ENCODE measurements around the gene LGR6.

Gene LGR6

DNA sequence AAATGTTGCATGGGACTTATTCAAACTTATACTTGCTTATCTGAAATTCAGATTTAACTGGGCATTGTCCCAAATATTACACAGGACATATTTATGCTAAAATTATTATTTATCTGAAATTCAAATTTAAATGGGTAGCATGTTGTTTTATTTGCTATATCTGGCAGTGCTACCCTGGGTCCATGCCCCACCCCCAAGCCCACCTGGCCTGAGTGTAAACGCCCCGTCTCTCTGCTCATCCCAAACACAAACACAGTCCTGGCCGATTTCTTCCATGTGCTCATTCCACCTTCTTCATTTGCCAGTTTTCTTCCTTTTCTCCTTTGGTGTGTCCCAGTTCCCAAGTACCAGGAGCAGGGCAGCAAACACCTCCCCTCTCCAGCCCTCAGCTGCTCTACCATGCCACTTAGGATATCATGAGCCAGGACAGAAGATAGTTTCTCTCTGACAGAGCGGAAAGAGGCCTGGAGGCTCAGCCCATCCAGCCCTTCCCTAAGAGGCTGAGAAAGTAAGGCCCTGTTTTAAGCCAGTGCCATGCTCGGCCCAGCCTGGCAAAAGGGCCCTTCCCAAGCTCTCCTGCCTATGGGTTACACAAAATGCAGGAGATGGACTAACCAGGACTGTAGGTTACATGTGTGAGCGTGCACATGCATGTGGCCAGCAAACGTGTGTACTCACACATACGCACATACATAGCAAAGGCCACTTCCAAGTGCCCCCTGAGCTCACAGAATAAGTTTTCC, 78.7 kb downstream of the LGR6 start:
- Histone ChIP-seq H3K9me3 (ENCODE audit: insufficient read depth, low read depth, low read length) (peaks cover 4% of the 10 kb centered on the region), H3K4me3 (ENCODE audit: low read depth, low read length) (no peak overlapping the region), H2BK5ac (ENCODE audit: low read depth, low read length, poor library complexity) (no peak overlapping the region), H3K23ac (ENCODE audit: low read length) (no peak overlapping the region), H3K4ac (ENCODE audit: low read depth, low read length) (no peak overlapping the region), H3K4me2 (ENCODE audit: low read length) (no peak overlapping the region), H3K27me3 (ENCODE audit: insufficient read depth, low read length) (peaks cover 2% of the 10 kb centered on the region), H4K12ac (ENCODE audit: low read depth, low read length) (no peak overlapping the region), H4K91ac (ENCODE audit: low read depth, low read length) (no peak overlapping the region), H3K36me3 (ENCODE audit: control insufficient read depth in 1 of 2, insufficient read depth in 2 of 2, low read length in 2 of 2) (no peaks in the 10 kb centered on the region), H2BK120ac (ENCODE audit: insufficient read depth, low read length, poor library complexity) (no peak overlapping the region), H4K8ac (ENCODE audit: low read depth, low read length) (no peak overlapping the region), H3K4me1 (ENCODE audit: control insufficient read depth in 1 of 2, insufficient read depth in 2 of 2, low read length in 2 of 2) (no peaks in the 10 kb centered on the region), H3K79me1 (ENCODE audit: low read length) (no peaks in the 10 kb centered on the region), H3K79me2 (ENCODE audit: control insufficient read depth, insufficient read depth, low read length, poor library complexity) (no peaks in the 10 kb centered on the region), H3K18ac (ENCODE audit: low read length) (no peak overlapping the region), H2AK5ac (ENCODE audit: low read length) (no peak overlapping the region), H3K27ac (ENCODE audit: low read depth, low read length) (no peak overlapping the region), H2AFZ (ENCODE audit: insufficient read depth, low read length, poor library complexity) (no peak overlapping the region), H3K14ac (ENCODE audit: low read length) (no peak overlapping the region), H3K9ac (ENCODE audit: low read length) (no peak overlapping the region), H2BK12ac (ENCODE audit: low read length) (no peak overlapping the region)
- DNase-seq = no peak
- no CpG with 5 or more reads among the region's 8 CpGs for WGBS (ENCODE audit: extremely low coverage, insufficient coverage, insufficient read length)

DNA sequence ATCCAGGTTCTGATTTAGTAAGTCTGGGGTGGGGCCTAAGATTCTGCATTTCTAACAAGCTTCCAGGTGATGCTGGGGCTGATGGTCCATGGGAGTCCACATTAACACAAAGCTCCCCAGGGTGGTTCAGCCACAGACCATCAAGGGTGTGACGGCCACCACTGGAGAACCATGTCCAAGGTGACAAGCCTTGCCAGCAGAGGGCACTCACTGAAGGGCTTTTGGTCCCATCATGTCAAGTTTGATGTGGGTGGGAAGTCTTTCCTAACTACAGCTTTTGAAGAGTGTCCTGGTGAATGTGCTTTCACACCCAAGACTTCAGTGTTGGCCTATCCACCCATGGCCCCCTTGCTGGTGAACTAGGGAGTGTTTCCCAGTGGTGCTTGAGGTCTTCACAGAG, 81.0 kb downstream of the LGR6 start:
- Histone ChIP-seq H3K27ac (ENCODE audit: low read depth, low read length) (no peak overlapping the region), H3K4me2 (ENCODE audit: low read length) (no peak overlapping the region), H3K14ac (ENCODE audit: low read length) (no peak overlapping the region), H2BK120ac (ENCODE audit: insufficient read depth, low read length, poor library complexity) (no peak overlapping the region), H3K79me2 (ENCODE audit: control insufficient read depth, insufficient read depth, low read length, poor library complexity) (no peaks in the 10 kb centered on the region), H3K4me1 (ENCODE audit: control insufficient read depth in 1 of 2, insufficient read depth in 2 of 2, low read length in 2 of 2) (no peaks in the 10 kb centered on the region), H3K23ac (ENCODE audit: low read length) (no peak overlapping the region), H2BK12ac (ENCODE audit: low read length) (no peak overlapping the region), H4K91ac (ENCODE audit: low read depth, low read length) (no peak overlapping the region), H4K12ac (ENCODE audit: low read depth, low read length) (no peak overlapping the region), H3K27me3 (ENCODE audit: insufficient read depth, low read length) (no peaks in the 10 kb centered on the region), H3K36me3 (ENCODE audit: control insufficient read depth in 1 of 2, insufficient read depth in 2 of 2, low read length in 2 of 2) (no peaks in the 10 kb centered on the region), H3K4me3 (ENCODE audit: low read depth, low read length) (no peak overlapping the region), H2AK5ac (ENCODE audit: low read length) (no peak overlapping the region), H3K4ac (ENCODE audit: low read depth, low read length) (no peak overlapping the region), H3K18ac (ENCODE audit: low read length) (no peak overlapping the region), H4K8ac (ENCODE audit: low read depth, low read length) (no peak overlapping the region), H2BK5ac (ENCODE audit: low read depth, low read length, poor library complexity) (no peak overlapping the region), H3K9ac (ENCODE audit: low read length) (no peak overlapping the region), H3K9me3 (ENCODE audit: insufficient read depth, low read depth, low read length) (peaks cover 4% of the 10 kb centered on the region), H3K79me1 (ENCODE audit: low read length) (no peaks in the 10 kb centered on the region), H2AFZ (ENCODE audit: insufficient read depth, low read length, poor library complexity) (no peak overlapping the region)
- peak; percentile 17 to 55 for DNase-seq
- no CpG with 5 or more reads among the region's 1 CpG for WGBS (ENCODE audit: extremely low coverage, insufficient coverage, insufficient read length)

DNA sequence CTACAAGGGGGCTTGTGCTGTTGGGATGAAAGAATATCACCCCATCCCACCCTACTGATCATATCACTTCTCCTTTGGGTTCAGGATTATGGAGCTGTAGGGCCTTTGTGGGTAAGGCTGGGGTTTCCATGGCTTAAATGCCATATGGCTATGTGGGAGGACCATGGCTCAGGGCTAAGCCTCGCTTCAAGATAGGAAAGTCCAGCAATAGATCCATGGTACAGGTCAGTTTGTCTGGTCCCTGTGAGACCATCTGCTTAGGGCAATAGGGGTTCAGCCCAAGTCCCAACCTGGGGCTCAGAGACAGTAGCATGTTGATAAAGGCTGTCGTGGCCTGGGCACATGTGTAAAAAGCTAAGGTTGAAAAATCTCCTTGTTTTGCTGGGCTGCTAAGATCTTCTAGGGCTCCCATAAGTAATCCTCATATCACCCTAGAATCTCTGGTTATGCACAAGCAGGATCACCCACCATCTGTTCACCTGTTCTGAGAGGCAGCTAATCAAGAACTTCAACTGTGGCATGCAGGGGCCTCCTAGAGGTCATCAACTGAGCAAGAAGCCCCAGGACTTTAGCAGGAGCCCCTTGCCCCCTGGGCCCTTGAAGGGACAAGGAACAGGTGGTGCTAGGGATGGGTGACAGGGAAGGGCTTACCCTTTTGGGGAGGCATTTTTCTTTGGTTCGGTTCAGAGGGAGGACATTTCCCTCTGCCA, 81.6 kb downstream of the LGR6 start:
- H3K14ac ChIP-seq (ENCODE audit: low read length) = no peak overlapping the region
- H3K36me3 ChIP-seq (ENCODE audit: control insufficient read depth in 1 of 2, insufficient read depth in 2 of 2, low read length in 2 of 2) = no peaks in the 10 kb centered on the region
- H3K79me1 ChIP-seq (ENCODE audit: low read length) = no peaks in the 10 kb centered on the region
- H4K12ac ChIP-seq (ENCODE audit: low read depth, low read length) = no peak overlapping the region
- H4K91ac ChIP-seq (ENCODE audit: low read depth, low read length) = no peak overlapping the region
- H2BK120ac ChIP-seq (ENCODE audit: insufficient read depth, low read length, poor library complexity) = no peak overlapping the region
- no CpG with 5 or more reads among the region's 3 CpGs for WGBS (ENCODE audit: extremely low coverage, insufficient coverage, insufficient read length)
- H3K4ac ChIP-seq (ENCODE audit: low read depth, low read length) = no peak overlapping the region
- H2AK5ac ChIP-seq (ENCODE audit: low read length) = no peak overlapping the region
- no peak overlapping the region for H3K4me3 ChIP-seq (ENCODE audit: low read depth, low read length)
- H2AFZ ChIP-seq (ENCODE audit: insufficient read depth, low read length, poor library complexity) = no peak overlapping the region
- H3K9me3 ChIP-seq (ENCODE audit: insufficient read depth, low read depth, low read length) = peaks cover 4% of the 10 kb centered on the region
- H3K23ac ChIP-seq (ENCODE audit: low read length) = no peak overlapping the region
- H3K4me1 ChIP-seq (ENCODE audit: control insufficient read depth in 1 of 2, insufficient read depth in 2 of 2, low read length in 2 of 2) = no peaks in the 10 kb centered on the region
- no peak overlapping the region for H2BK5ac ChIP-seq (ENCODE audit: low read depth, low read length, poor library complexity)
- no peak for DNase-seq
- H4K8ac ChIP-seq (ENCODE audit: low read depth, low read length) = no peak overlapping the region
- no peak overlapping the region for H3K4me2 ChIP-seq (ENCODE audit: low read length)
- H3K27ac ChIP-seq (ENCODE audit: low read depth, low read length) = no peak overlapping the region
- no peaks in the 10 kb centered on the region for H3K79me2 ChIP-seq (ENCODE audit: control insufficient read depth, insufficient read depth, low read length, poor library complexity)
- no peak overlapping the region for H3K9ac ChIP-seq (ENCODE audit: low read length)
- H2BK12ac ChIP-seq (ENCODE audit: low read length) = no peak overlapping the region
- no peak overlapping the region for H3K18ac ChIP-seq (ENCODE audit: low read length)
- no peaks in the 10 kb centered on the region for H3K27me3 ChIP-seq (ENCODE audit: insufficient read depth, low read length)

DNA sequence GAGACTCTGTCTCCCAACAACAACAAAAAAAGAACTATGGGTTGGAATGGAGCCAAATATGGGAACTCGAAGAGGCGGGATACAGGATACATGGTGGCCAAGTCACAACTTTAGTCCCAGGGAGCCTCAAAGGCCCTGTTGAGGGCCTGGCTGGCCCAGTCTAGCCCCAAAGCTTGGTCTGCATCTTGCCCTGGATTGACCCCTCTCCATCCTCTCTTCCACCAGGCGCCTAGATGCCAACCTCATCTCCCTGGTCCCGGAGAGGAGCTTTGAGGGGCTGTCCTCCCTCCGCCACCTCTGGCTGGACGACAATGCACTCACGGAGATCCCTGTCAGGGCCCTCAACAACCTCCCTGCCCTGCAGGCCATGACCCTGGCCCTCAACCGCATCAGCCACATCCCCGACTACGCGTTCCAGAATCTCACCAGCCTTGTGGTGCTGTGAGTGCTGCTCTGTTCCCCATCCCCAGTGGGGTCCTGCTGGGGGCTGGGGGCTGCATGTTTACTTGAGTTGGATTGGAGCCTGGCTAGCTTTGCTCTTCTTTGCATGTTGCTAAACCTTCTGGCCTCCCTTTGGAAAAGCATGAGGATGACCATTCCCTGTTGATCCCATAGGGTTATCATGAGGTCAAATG, 82.6 kb downstream of the LGR6 start:
- Histone ChIP-seq H2BK12ac (ENCODE audit: low read length) (no peak overlapping the region), H3K27me3 (ENCODE audit: insufficient read depth, low read length) (peaks cover 4% of the 10 kb centered on the region), H3K4me2 (ENCODE audit: low read length) (no peak overlapping the region), H2BK5ac (ENCODE audit: low read depth, low read length, poor library complexity) (no peak overlapping the region), H3K14ac (ENCODE audit: low read length) (no peak overlapping the region), H2AK5ac (ENCODE audit: low read length) (no peak overlapping the region), H3K27ac (ENCODE audit: low read depth, low read length) (no peak overlapping the region), H3K36me3 (ENCODE audit: control insufficient read depth in 1 of 2, insufficient read depth in 2 of 2, low read length in 2 of 2) (no peaks in the 10 kb centered on the region), H3K4me1 (ENCODE audit: control insufficient read depth in 1 of 2, insufficient read depth in 2 of 2, low read length in 2 of 2) (no peaks in the 10 kb centered on the region), H3K4ac (ENCODE audit: low read depth, low read length) (no peak overlapping the region), H2BK120ac (ENCODE audit: insufficient read depth, low read length, poor library complexity) (no peak overlapping the region), H3K9ac (ENCODE audit: low read length) (no peak overlapping the region), H3K18ac (ENCODE audit: low read length) (no peak overlapping the region), H3K23ac (ENCODE audit: low read length) (no peak overlapping the region), H3K9me3 (ENCODE audit: insufficient read depth, low read depth, low read length) (no peaks in the 10 kb centered on the region), H4K12ac (ENCODE audit: low read depth, low read length) (no peak overlapping the region), H4K91ac (ENCODE audit: low read depth, low read length) (no peak overlapping the region), H3K79me1 (ENCODE audit: low read length) (no peaks in the 10 kb centered on the region), H3K4me3 (ENCODE audit: low read depth, low read length) (no peak overlapping the region), H4K8ac (ENCODE audit: low read depth, low read length) (no peak overlapping the region), H2AFZ (ENCODE audit: insufficient read depth, low read length, poor library complexity) (no peak overlapping the region), H3K79me2 (ENCODE audit: control insufficient read depth, insufficient read depth, low read length, poor library complexity) (no peaks in the 10 kb centered on the region)
- DNase-seq = no peak
- WGBS (ENCODE audit: extremely low coverage, insufficient coverage, insufficient read length) = no CpG with 5 or more reads among the region's 11 CpGs

All from trophoblast cell (in vitro differentiated cells and primary cell).